ENCODE data around the gene SMPD3.

DNA sequence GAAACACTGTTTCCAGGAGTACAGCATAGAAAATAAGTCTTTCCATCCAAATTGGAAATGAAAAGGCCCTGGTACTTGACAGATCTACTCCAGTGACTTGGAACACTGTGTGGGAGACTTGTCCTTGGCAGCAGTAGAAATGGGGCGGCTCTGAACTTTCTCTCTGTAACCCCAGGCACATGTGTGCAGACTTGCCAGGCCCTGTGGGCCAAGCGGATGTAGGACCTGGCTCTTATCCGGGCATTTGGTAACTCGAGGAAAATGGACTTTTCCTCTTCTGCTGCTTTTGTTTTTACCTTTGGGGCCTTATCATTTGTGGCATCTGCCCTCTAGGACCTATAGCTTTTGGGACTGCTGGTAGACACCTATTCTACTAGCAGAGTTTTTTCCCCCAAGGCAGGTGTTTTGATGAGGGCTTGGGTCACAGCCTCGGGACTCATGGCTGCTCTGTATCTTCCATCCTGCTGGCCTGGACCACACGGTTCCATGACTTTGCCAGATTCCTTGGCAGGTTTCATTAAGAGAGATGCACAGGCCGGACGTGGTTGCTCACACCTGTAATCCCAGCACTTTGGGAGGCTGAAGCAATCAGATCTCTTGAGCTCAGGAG is 43.5 kb downstream of the SMPD3 start:
- TF ChIP-seq CTCF (IDR thresholded peaks at IDR 0.05) (no peak), NR2C2 (CRISPR knock-in tag; IDR thresholded peaks at IDR 0.05) (no peak)
- TF ChIP-seq, protein P1, sequence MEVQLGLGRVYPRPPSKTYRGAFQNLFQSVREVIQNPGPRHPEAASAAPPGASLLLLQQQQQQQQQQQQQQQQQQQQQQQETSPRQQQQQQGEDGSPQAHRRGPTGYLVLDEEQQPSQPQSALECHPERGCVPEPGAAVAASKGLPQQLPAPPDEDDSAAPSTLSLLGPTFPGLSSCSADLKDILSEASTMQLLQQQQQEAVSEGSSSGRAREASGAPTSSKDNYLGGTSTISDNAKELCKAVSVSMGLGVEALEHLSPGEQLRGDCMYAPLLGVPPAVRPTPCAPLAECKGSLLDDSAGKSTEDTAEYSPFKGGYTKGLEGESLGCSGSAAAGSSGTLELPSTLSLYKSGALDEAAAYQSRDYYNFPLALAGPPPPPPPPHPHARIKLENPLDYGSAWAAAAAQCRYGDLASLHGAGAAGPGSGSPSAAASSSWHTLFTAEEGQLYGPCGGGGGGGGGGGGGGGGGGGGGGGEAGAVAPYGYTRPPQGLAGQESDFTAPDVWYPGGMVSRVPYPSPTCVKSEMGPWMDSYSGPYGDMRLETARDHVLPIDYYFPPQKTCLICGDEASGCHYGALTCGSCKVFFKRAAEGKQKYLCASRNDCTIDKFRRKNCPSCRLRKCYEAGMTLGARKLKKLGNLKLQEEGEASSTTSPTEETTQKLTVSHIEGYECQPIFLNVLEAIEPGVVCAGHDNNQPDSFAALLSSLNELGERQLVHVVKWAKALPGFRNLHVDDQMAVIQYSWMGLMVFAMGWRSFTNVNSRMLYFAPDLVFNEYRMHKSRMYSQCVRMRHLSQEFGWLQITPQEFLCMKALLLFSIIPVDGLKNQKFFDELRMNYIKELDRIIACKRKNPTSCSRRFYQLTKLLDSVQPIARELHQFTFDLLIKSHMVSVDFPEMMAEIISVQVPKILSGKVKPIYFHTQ (CRISPR knock-in tag; IDR thresholded peaks at IDR 0.05): no peak

Data from WTC11 (cell line).